ENCODE data around the gene DRD2.

DRD2 gene

GRCh38 chr11:113470233-113470632 lies 5.0 kb downstream of the DRD2 start:
- no peak overlapping the region for H3K27ac ChIP-seq
- no peak overlapping the region for H3K4me3 ChIP-seq
- peak; percentile 17 for DNase-seq (ENCODE audit: low spot score)
- TF ChIP-seq CTCF (IDR thresholded peaks at IDR 0.05) = no peak

GRCh38 chr11:113468726-113469345 lies 6.4 kb downstream of the DRD2 start:
- Histone ChIP-seq H3K4me3 (no peak overlapping the region), H3K27ac (no peak overlapping the region)
- TF ChIP-seq CTCF (IDR thresholded peaks at IDR 0.05) = no peak
- DNase-seq (ENCODE audit: low spot score) = peak; percentile 14

GRCh38 chr11:113467545-113467944 lies 7.7 kb downstream of the DRD2 start:
- Histone ChIP-seq H3K27ac (no peak overlapping the region), H3K4me3 (no peak overlapping the region)
- peak; percentile 8 for DNase-seq (ENCODE audit: low spot score)
- no peak for TF ChIP-seq CTCF (IDR thresholded peaks at IDR 0.05)

GRCh38 chr11:113465786-113466185 lies 9.4 kb downstream of the DRD2 start:
- no peak for TF ChIP-seq CTCF (IDR thresholded peaks at IDR 0.05)

GRCh38 chr11:113464416-113464815 lies 10.8 kb downstream of the DRD2 start:
- Histone ChIP-seq H3K4me3 (no peak overlapping the region), H3K27ac (no peak overlapping the region)
- DNase-seq (ENCODE audit: low spot score) = peak; percentile 38
- no peak for TF ChIP-seq CTCF (IDR thresholded peaks at IDR 0.05)

More at GRCh38 chr11:113465786-113466185, 9.4 kb downstream of the DRD2 start:
- Histone ChIP-seq H3K27ac (no peak overlapping the region), H3K4me3 (no peak overlapping the region)
- no peak for DNase-seq (ENCODE audit: low spot score)

- Histone ChIP-seq H3K27ac (no peak overlapping the region), H3K4me3 (no peak overlapping the region)
- DNase-seq (ENCODE audit: low spot score) = peak; percentile 16
- TF ChIP-seq CTCF (IDR thresholded peaks at IDR 0.05) = no peak
Measured at GRCh38 chr11:113462830-113463229, 12.4 kb downstream of the DRD2 start.

- Histone ChIP-seq H3K4me3 (no peak overlapping the region), H3K27ac (no peak overlapping the region)
- DNase-seq (ENCODE audit: low spot score) = no peak
- no peak for TF ChIP-seq CTCF (IDR thresholded peaks at IDR 0.05)
Measured at GRCh38 chr11:113461639-113462038, 13.6 kb downstream of the DRD2 start.
